Measurements from ENCODE around the gene ZSCAN21. TPM values are rescaled to one million over a fixed set of nuclear protein-coding genes. Genes with fewer than 3 reads are reported as not detected.

ZSCAN21 gene
- total RNA-seq, 2 donors from 2014 or later: 14.5 to 20.2 TPM

DNA sequence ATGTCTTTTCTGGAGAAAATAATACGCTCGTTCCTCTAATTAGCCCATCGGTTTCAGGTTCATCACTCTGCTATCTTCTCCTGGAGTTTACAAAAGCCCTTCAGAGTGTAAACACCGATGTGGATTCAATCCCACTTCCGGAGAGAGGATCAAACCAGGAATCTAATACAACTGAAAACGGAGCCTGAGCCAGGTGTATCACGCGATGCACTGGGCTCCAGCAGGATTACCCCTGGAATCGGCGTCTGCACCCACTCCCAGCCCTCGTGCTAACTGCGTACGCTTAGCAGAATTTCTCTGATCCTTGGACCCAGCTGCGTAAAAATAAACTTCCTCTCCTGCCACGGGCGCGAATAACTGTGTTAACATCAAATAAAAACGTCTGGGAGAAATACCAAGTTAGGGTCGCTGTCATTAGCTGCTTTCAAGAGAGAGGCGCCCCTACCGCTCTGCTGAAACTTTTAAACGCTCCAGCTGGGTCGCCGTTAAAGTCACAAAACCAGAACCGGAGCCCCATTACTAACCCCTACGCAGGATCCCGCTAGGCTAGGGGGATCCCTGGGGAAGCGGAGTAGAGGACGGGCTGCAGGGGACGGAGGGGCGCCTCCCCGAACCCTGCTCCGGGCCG is 31.4 kb downstream of the ZSCAN21 start:
- Histone ChIP-seq H3K36me3 (replicated peaks in 1 of 2; ENCODE audit: insufficient read depth in 1 of 2, low read depth in 2 of 2) (peaks cover 0 to 8% of the 10 kb centered on the region in 2 donors), H3K27me3 (no peaks in the 10 kb centered on the region), H3K27ac (peak overlapping the region; percentile 55 to 92 (median 77)), H3K9me3 (no peaks in the 10 kb centered on the region), H3K4me1 (peaks cover 37% of the 10 kb centered on the region), H3K4me3 (peak overlapping the region; percentile 68 to 88)
- intact Hi-C loops (cut with DNase I): no loop called here
- TF ChIP-seq POLR2A (IDR thresholded peaks at IDR 0.05): no peak
- TF ChIP-seq, protein P1, sequence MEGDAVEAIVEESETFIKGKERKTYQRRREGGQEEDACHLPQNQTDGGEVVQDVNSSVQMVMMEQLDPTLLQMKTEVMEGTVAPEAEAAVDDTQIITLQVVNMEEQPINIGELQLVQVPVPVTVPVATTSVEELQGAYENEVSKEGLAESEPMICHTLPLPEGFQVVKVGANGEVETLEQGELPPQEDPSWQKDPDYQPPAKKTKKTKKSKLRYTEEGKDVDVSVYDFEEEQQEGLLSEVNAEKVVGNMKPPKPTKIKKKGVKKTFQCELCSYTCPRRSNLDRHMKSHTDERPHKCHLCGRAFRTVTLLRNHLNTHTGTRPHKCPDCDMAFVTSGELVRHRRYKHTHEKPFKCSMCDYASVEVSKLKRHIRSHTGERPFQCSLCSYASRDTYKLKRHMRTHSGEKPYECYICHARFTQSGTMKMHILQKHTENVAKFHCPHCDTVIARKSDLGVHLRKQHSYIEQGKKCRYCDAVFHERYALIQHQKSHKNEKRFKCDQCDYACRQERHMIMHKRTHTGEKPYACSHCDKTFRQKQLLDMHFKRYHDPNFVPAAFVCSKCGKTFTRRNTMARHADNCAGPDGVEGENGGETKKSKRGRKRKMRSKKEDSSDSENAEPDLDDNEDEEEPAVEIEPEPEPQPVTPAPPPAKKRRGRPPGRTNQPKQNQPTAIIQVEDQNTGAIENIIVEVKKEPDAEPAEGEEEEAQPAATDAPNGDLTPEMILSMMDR (IDR thresholded peaks at IDR 0.05): no peak
- ATAC-seq: no peak
- 0 to 1% methylated on average over 24 to 34 of the region's 34 CpGs for WGBS, 2 donors
- no peak for DNase-seq

DNA sequence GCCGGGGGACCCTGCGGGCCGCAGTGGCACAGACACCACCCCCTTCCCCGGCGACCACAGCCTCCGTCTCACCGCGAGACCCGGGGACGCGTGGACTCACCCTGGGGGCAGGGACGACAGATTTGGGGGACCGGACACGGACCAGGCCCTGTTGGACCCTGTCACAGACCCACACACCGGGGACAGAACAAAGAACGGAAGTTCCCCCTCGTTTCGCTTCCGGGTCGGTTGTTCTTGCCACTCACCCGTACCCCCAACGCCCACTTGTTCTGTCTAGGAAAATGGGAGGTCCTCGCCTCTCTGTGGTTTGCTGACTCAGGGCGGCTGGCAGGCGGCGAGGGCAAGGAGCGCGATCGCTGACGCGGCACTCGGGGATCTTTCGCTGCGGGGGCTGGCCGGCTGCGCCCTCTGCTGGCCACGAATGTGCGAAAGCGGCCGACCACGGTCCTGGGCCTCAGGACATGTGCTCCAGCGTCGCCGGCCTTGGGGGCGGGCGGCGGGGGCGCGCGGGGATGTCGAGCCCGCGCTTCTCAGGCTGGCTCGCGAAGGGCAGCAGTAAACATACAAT is 32.0 kb downstream of the ZSCAN21 start, which contains the start of gene ZNF3:
Gene ZNF3 (minus strand): TSS at position 189 of the 568 bp plus-strand sequence. CDS start 4,366 bp downstream, outside the sequence.
- ATAC-seq: peak; percentile 96
- H3K4me1 ChIP-seq: peaks cover 37% of the 10 kb centered on the region

GRCh38 chr7:100082978-100083377 is 33.4 kb downstream of the ZSCAN21 start:
- intact Hi-C loops (cut with DNase I): no loop called here
- no peak for TF ChIP-seq POLR2A (IDR thresholded peaks at IDR 0.05)
- TF ChIP-seq, protein P1 (IDR thresholded peaks at IDR 0.05): no peak
- H3K27me3 ChIP-seq: no peaks in the 10 kb centered on the region
- H3K36me3 ChIP-seq (replicated peaks in 1 of 2; ENCODE audit: insufficient read depth in 1 of 2, low read depth in 2 of 2): no peaks in the 10 kb centered on the region
- H3K4me3 ChIP-seq: no peak overlapping the region
- WGBS, 2 donors: 63 to 66% methylated on average over 4 of the region's 4 CpGs
- peaks cover 39% of the 10 kb centered on the region for H3K4me1 ChIP-seq
- peak overlapping the region; percentile 12 to 92 (median 85) for H3K27ac ChIP-seq
- DNase-seq: no peak
- H3K9me3 ChIP-seq: no peaks in the 10 kb centered on the region
- no peak for ATAC-seq

More for the DNA sequence above, 32.0 kb downstream of the ZSCAN21 start, which contains the start of gene ZNF3:
- peak within 1 kb of the TSS; percentile 65 to 92 (median 85) for H3K27ac ChIP-seq
- H3K27me3 ChIP-seq: no peaks in the 10 kb centered on the region
- WGBS, 2 donors: 0 to 1% methylated on average over 12 to 48 of the region's 55 CpGs
- H3K36me3 ChIP-seq (replicated peaks in 1 of 2; ENCODE audit: insufficient read depth in 1 of 2, low read depth in 2 of 2): peaks cover 0 to 6% of the 10 kb centered on the region in 2 donors
- peak within 1 kb of the TSS; percentile 68 to 88 for H3K4me3 ChIP-seq
- peak; percentile 98 to 99 (median 98) for DNase-seq
- intact Hi-C loops (cut with DNase I): no loop called here
- TF ChIP-seq, protein P1 (IDR thresholded peaks at IDR 0.05): peak; percentile 94 to 99 (median 96)
- peak; percentile 61 to 89 (median 87) for TF ChIP-seq POLR2A (IDR thresholded peaks at IDR 0.05)
- no peaks in the 10 kb centered on the region for H3K9me3 ChIP-seq

DNA sequence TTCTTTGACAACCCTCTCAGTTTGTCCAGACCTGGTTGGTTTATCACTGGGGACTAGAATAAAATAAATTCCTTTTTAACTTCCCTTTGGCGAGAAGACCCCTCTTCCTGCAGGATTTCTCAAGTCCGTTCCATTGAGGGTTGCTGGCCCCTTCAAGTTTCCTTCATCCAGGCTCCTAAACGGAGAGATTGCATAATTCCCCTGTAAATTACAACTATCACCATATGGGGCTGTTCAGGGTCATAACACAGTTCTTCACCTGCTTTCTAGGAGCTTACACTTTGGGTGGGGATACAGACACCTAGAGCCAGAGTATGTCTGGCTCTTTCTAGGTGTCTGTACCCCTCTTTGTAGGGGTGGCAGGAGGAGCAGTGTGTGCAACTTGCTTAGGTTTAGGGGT is 35.9 kb downstream of the ZSCAN21 start:
- ATAC-seq (no peak), DNase-seq (no peak)
- no peak overlapping the region for H3K27ac ChIP-seq
- H3K4me3 ChIP-seq: no peak overlapping the region
- no peaks in the 10 kb centered on the region for H3K27me3 ChIP-seq
- intact Hi-C loops (cut with DNase I): no loop called here
- no peaks in the 10 kb centered on the region for H3K9me3 ChIP-seq
- WGBS, 2 donors: 55 to 64% methylated on average over 3 of the region's 3 CpGs
- no peaks in the 10 kb centered on the region for H3K36me3 ChIP-seq (replicated peaks in 1 of 2; ENCODE audit: insufficient read depth in 1 of 2, low read depth in 2 of 2)
- TF ChIP-seq, protein P1 (IDR thresholded peaks at IDR 0.05): no peak
- no peak for TF ChIP-seq POLR2A (IDR thresholded peaks at IDR 0.05)
- H3K4me1 ChIP-seq: peaks cover 36% of the 10 kb centered on the region

All from body of pancreas (tissue), 4 donors.